HG02798 (cell line): ENCODE measurements around the gene CYP11A1.

ENCODE experiments used
- ATAC-seq: cut with Tn5 transposase; IDR thresholded peaks from one replicate; pipeline ENCODE4 v1.9.1; 2021; ENCODE audit warnings: mild to moderate bottlenecking; ENCODE audit not compliant: unreplicated experiment, poor library complexity

CYP11A1 gene

DNA sequence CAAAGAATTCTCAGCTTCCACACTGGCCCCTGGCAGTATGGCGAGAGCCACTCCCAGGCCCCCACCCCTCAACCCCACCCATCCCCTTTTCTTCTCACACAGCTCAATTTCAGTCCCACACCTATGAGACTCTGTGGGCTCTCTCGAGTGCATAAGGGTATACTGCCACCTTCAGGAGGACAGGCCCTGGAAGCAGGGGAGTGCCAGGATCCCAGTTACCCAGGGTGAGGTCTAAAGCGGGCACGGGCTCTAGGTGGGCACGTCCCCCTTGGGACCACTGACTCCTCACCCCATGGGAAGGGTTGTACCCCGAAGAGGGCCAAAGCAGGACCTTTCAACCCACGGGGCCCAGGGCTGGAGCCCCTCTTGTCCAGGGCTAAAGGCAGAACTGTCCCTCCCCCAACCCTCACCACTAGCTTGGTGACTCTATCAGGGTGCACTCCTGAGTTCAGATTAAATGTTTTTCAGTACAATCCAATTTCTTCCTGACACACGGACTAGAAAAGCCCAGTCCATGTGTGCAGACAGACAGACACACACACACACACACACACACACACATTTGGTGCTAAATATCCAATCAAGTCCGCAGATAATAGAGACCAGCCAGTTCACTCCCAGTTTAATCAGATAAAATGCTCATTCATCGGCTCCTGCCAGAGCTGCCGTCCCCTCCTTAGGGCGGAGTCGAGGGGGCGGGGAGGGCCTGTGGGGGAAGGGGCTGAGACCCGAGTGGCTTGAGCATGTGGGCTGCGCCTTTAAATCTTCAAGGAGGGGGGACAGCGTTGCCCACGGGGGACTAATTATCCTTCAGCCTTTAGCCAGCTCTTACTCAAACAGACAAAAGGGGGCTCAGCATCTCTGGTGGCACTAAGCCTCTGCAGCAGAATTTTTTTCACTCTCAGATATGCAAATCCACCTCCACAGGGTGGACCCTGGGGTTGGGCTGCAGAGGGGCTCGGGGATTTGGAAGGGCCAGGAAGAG lies 59.3 kb downstream of the CYP11A1 start:
- no peak for ATAC-seq

DNA sequence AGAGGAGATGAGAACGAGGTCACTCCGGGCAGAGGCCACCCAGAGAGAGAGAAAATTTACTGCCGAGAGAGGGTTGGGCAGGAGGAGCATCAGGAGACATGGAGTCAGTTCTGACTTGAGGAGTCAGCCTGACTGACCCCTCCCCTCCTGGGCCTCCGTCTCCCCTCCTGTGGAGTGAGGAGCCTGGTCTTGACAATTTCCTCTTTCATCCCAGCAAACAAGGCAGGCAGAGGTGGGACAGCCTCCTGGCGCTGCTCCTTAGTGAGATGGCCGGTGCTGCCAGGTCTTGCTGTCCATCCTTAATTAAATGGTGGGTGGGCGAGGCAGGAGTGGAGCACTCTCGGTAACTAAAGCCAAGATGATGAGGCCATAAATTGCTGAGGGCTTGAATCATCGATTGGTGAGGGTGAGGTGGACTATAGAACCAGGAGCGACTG lies 60.6 kb downstream of the CYP11A1 start:
- no peak for ATAC-seq

DNA sequence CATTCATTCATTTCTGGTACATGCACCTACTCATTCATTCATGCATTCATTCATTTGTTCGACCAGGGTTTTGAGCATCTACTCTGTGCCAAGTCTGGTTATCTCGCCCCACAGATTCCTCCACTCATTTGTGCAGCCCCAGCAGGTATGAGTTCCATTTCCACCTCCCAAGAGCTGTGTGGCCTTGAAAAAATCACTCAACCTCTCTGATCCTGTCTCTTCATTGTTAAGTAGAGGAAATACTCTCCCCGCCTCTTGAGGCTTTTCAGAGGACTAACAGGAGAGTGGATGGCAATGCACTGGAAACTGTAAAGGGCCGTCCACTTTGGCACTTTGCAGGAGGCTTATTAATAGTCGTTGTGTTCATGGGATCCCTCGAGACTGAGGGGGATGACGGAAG lies 61.8 kb downstream of the CYP11A1 start:
- ATAC-seq: no peak

DNA sequence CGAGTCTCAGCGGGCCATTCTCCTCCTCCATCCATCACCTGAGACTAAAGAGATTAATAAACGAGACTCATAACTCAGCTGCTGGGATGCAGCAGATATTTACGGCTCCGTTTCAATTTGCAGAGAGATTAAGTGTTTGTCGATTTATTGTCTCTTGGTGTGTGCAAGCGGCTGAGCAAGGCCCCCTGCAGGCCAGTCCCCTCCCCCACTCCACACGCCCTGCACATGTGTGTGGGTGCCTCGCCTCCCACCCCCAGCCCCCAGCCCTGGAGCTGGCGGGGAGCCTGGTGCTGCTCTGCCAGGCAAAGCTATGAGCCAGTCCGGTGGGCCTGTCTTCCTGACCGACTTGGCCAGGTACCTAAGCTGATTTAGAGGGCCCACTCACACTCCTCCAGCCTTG lies 63.0 kb downstream of the CYP11A1 start:
- ATAC-seq: no peak

DNA sequence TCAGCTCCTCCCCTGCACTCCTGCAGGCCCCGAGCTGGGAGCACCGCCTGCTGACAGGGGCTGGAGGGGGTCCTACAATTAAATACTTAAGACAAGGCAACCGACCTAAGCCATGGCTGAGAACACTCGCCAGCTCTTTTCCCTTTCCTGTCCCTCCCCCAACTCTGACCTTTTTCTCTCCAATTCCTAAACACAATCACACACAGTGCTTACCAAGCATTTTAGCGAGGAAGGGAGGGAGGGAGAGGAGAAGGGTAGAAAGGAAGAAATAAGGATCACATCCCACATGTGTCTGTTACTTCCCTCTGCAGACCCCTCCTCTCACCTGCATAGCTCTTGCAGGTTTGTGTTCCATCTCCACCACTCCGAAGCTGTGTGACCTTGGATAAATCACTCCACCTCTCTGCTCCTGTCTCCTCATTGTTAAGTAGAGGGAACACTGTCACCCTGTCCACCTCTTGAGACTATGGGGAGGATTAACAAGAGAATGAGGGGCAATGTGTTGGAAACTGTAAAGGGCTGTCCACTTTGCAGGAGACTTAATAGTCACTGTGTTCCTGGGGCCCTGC lies 63.6 kb downstream of the CYP11A1 start:
- ATAC-seq: no peak

DNA sequence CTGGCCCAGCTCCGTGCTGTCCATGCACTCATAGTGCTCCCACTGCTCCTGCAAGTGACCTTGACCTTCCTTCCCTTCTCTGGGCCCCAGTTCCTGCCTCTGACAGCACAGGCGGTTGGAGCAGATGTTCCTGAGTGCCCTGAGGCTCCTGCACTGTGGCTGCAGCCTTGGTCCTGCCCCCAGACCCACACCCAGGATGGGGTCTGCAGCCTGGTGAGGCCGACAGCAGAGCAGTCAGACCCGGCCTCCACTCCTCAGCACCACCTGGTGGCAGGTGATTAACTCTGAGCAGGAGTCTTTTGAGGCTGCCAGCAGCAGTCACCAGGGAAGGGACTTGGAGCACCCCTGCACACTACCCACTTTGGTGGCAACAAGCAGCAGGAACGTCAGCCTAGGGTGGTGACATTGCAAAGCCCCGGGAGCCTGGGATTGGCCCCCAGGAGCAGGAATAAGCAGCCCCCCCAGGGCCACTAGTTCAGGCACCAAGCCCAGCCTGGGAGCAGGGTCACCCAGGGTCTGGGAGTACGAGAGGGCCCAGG lies 64.6 kb downstream of the CYP11A1 start:
- ATAC-seq: no peak

DNA sequence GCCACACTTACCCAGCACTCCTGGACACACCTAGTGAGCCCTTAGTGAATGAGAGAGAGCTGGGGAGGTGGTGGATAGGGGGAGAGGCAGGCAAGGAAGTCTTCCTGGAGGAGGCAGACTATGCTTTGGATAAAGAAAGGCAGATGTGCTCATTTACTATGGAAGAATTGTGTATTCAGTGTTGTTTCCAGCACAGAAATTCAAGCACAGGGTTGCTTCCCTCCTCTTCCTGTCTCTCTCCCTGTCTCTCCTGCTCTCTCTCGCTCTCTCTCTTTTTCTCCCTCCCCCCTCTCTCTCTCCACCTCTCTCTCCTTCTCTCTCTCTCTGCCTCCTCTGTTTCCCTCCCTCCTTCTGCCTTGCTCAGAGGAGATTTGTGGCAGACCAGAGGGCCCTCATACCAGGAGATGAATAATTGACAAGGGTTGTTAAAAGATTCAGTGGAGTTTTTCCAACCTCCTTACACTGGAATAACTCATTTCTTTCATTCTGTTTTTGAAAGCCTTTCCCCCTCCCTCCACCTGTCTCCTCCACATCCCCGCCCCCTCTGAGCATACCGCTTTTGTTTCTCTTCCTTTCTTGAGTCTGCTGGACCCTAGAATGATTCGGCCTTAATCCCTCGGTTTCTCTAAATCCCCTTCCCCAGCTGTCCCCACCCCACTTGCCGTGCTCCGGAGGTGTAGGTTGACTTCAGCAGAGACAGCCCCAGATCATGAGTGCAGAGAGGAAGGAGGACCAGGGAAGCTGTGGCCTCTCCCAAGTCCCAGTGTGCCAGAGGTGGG lies 65.7 kb downstream of the CYP11A1 start:
- no peak for ATAC-seq

DNA sequence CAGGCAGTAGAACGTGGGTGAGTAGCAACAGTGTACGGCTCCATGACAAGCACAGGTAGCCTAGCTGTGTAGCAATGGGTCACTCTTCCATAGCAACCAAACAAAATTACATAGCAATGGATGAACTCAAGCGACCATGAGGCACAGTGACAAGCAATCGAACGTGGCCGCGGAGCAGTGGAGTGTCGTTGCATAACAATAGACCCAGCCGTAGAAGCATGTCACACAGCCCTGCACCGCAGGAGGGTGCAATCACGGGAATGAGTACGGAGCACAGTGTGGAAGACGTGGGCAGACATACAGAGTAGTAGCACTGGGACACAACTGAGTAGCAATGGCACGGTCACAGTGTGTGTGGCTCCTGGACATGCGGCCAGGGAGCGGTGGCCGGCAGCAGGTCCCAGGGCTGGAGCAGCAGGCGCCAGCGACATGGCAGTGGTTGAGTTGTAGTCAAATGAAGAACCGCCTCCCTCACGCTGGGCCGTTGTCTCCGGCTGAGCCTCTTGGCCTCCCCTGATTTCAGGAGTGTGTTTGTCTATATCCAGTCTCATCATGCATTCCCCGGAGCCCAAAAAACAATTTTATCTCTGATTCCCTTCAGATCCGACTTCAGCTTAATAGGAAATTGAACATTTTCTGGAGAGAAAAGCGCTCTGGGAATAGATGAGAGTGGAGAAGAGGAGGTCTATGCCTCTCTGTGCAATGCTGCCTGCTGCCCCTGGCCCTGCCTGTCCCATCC lies 67.2 kb downstream of the CYP11A1 start:
- ATAC-seq: no peak

DNA sequence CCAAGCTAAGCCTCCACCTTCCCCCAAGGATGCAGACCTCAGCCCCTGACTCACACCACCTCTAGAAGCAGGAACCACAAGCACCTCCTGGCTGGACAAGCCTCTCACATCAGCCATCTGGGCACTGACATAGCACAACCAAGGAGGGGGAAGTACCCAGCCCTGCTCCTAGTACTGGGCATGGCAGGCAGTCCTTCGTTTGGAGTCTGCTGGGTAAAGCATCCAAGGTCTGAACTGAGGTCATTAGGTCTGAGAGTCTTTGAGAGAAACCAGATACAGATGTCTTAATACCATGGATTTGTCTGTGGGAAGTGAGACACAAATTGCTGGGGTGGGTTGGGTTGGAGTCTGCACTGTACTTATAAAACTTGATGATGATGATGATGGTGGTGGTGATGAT lies 69.6 kb downstream of the CYP11A1 start:
- no peak for ATAC-seq

DNA sequence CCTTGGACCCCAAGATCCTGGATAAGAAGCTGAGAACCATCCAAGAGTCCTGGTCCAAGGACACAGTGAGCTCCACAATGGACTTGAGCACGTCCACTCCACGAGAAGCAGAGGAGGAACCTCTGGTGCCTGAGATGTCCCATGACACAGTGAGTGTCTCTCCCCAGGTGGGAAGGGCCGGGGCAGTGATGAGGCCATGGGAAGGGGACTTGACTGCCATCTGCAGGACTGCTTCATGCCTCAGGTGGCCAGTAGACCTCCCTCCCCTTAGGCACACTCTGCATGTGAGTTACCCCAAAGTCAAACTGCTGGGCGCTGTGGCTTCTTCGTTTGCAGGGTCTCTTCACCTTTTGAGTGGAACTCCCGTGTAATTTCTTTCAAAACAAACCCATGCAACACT lies 71.6 kb downstream of the CYP11A1 start:
- no peak for ATAC-seq

DNA sequence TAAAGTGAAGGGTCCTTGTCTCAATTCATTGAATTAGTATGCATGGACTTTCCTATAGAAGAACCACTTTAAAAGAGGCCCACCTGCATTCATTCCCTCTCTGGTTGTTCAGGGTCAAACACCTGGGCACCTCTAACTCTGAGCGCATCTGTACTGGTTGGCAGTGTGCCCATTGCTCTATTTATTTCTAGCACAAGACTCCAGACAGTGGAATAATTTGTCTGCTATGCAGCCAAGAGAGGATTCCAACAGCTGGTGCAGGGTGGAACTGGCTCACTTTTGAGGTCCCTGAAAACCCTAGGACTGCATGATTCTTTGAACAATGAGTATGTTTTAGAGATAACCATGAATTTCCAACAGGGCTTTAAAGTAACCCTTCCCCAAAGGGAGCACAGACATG lies 73.4 kb downstream of the CYP11A1 start:
- ATAC-seq: no peak

DNA sequence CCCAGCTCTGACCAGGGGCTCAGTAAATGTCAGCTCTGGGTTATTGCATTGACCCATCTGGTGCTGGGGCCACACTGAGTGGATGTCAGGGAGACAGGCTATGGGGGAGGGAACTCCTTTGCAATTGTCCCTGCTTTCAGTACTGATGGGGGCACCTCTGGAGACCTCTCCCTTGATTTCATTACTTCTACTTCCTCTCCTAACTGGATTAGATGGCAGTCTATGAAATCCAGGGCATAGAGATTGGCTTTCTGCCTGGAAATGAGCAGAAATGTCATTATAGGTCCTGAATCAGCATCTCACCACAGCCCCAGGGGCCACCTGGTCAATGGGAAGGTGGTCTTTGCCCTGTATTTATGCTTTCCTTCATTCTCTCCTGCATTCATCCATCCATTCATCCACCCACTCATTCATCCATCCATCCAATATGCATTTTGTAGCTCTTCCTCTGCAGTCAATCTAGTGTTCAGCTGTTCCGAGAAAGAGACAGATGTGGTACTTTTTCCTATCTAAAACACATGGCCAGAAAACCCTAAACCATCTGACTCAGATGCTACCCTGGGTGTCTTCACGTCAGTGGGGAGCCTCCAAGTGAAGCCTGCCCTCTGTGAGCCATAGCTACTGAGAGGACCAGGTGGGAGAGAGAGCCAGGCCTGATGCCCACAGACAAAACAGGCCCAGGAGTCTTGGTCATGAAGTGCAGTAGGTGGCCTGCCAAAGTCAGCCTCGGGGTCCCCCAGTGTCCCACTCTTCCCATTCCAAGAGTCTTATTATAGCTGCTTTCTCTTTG lies 74.2 kb downstream of the CYP11A1 start:
- ATAC-seq: no peak

DNA sequence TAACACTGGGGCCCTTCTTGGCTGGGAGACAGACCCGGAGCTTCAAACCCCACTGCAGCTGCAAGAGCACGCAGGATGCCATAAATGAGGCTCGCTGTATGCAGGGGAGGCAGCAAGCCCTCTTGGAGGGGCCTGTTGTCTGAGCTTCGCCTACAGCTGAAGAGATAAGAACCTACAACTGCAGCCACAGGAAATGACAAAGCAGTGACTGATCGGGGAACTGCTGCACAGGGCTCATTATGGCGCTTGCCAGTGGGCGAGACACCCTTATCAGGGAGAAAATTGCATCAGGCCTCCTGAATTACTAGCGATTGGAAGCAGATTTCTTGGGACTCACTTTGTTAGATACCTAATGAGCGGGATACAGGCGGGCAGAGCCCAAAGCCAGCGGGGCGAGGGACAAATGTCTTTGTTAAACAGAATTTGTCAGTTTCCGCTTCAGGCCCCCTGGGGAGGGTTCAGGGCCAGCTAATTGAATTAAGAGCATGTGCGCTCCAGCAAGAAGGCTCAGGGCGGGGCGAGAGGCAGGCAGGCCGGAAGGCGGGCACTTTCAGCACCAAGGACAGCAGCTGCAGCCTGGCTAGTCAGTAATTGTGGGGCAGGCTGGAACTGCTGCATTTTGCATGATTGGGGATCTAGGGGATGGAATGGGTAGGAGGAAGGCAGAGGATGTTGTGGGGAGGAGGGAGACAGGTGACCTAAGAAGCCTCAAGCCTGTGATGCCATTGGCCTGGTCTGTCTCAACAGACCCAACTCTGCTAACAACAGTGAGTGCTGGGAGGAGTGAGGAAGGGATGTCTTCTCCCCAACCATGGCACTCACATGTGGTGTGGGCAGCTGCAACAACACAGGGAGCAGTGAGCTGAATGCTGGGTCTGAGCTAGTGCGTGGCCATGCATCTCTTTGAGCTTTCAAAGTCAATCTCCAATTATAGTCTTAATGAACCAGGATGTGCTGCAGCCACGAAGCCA lies 76.1 kb downstream of the CYP11A1 start:
- no peak for ATAC-seq

DNA sequence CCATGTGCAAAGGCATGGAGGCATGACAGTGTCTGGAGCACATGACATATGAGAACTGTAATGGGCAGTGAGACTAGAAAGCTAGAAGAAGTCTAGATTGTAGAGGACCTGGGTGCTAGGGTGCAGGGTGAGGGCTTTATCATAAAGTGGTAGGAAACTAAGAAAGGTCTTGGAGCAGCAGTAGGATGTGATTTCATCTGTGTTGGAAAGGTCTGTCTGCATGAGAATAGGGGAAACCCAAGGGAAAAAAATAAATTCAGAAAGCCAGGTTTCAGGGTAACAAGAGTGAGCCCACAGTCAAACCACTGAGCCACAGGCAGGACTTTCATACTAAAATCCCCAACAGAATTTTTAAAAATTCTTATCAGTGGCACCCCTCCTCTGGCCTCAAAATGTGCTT lies 76.8 kb downstream of the CYP11A1 start:
- ATAC-seq: no peak

DNA sequence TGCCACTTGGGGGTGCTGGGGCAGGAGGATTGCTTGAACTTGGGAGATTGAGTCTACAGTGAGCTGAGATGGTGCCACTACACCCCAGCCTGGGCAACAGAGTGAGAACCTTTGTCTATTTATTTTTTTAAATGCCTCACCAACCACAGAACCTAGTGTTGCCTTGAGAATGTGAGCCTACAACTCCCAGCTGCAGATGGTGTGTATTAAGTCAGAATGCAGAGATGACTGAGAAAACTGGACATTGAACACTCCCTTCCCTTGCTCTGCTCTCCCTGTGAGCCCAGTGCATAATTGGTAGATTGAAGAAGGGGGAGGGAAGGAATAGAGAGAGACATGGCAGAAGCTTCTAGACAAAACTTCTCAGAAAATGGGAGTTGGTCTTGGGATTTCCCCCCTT lies 77.8 kb downstream of the CYP11A1 start:
- no peak for ATAC-seq
